Left lung (tissue), 10 donors: Measurements from ENCODE around the gene THRSP. TPM values are rescaled to one million over a fixed set of nuclear protein-coding genes. Genes with fewer than 3 reads are reported as not detected.

Experiments
- ATAC-seq: fragments of 200-7000 bp; cut with Tn5 transposase; one replicate; pipeline ENCODE4 v1.9.1; 2020; ENCODE audit warnings: moderate library complexity
- DNase-seq, 4 donors: peaks; one replicate each; pipeline ENCODE4 v3.0.0-alpha.2; 2013 to 2020
- H3K27ac ChIP-seq, 2 donors: fragments of 200-600 bp; sonication (generic) in 1 of 2; one replicate each; pipeline versions ENCODE4 v1.5.0 to v1.8.0; 2020 to 2021
- H3K27me3 ChIP-seq, 2 donors: fragments of 200-600 bp; sonication (generic) in 1 of 2; one replicate each; pipeline versions ENCODE4 v1.5.0 to v1.8.0; 2020 to 2021
- H3K36me3 ChIP-seq, 2 donors: fragments of 200-600 bp; sonication (generic) in 1 of 2; one replicate each; pipeline versions ENCODE4 v1.5.0 to v1.8.0; 2020 to 2021
- H3K4me1 ChIP-seq, 2 donors: fragments of 200-600 bp; one replicate each; pipeline ENCODE4 v1.8.0; 2021
- H3K4me3 ChIP-seq, 2 donors: fragments of 200-600 bp; sonication (generic) in 1 of 2; one replicate each; pipeline versions ENCODE4 v1.5.0 to v1.8.0; 2020 to 2021; ENCODE audit warnings: mild to moderate bottlenecking in 1 of 2
- H3K9me3 ChIP-seq, 2 donors: fragments of 200-600 bp; sonication (generic) in 1 of 2; one replicate each; pipeline versions ENCODE4 v1.5.0 to v1.8.0; 2020 to 2021
- intact Hi-C, 2 donors: fragments of 100-400 bp; cut with DNase I; formaldehyde crosslinking; loops; one replicate each; pipeline versions ENCODE4 v1.11.2 to v1.14.2; 2022
- polyA plus RNA-seq, 6 donors: library from polyadenylated mRNA; unstranded; fragments of 120-200 nt; gene quantifications; one replicate each; pipeline ENCODE4 v1.2.1, GENCODE V29; 2013; ENCODE audit not compliant: insufficient read length in 6 of 6
- total RNA-seq, 2 donors: library from RNA; stranded (reverse); fragmentation: NEBNext Ultra II Directional; extraction: Animal tissue kit (Norgen Biotek cat#: 25700); gene quantifications; one replicate each; pipeline ENCODE4 v1.2.1, GENCODE V29; 2021
- TF ChIP-seq, protein P1 (sequence below), 2 donors: fragments of 200-600 bp; sonication (generic) in 1 of 2; IDR thresholded peaks; one replicate each; pipeline versions ENCODE4 v1.5.0 to v1.8.0; 2021; ENCODE audit warnings: antibody characterized with exemption in 2 of 2
- donor health status: DM: no; HTN: yes; CAD: no.
- donor health status: DM: no; HTN: no; CAD: no.

Gene THRSP
- total and polyA plus RNA-seq, 8 donors = 0.23 to 0.83 (median 0.44) TPM; not detected in 2

DNA sequence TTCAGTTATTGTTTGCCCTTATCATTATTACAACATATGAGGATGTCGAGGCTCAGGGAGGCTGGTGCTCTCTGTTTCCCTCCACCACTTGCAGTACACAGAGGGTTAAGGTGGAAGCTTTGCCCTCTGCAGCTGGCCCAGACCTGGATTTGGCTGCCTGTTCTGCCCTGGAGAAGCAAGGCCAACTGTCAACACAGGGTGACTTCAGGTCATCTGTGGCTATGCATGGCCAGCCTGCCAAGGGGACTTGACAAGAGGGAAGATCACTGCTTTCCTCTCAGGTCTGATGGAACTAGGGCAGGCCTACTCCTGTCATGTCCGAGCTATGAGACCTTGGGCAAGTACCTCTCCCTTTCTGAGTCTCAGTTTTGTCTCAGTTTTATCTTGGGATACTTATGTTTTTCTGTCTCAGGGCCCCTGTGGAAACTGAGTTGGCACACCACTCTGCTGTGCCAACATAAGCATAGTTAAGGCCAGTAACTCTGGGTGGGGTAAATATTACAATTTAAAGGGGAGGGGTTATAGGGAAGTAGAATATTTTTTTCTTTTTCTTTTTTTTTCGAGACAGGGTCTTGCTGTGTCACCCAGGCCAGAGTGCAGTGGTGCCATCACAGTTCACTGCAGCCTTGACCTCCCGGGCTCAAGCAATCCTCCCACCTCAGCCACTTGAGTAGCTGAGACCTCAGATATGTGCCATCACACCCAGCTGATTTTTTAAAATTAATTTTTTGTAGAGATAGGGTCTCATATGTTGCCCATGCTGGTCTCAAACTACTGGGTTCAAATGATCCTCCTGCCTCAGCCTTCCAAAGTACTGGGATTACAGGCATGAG, 2.4 kb upstream of the THRSP start:
- Histone ChIP-seq H3K9me3 (no peaks in the 10 kb centered on the region), H3K4me3 (no peak overlapping the region), H3K27ac (no peak overlapping the region), H3K27me3 (no peaks in the 10 kb centered on the region), H3K4me1 (peaks cover 0 to 7% of the 10 kb centered on the region in 2 donors), H3K36me3 (no peaks in the 10 kb centered on the region)
- intact Hi-C loops = no loop called here
- DNase-seq = no peak
- TF ChIP-seq, protein P1, sequence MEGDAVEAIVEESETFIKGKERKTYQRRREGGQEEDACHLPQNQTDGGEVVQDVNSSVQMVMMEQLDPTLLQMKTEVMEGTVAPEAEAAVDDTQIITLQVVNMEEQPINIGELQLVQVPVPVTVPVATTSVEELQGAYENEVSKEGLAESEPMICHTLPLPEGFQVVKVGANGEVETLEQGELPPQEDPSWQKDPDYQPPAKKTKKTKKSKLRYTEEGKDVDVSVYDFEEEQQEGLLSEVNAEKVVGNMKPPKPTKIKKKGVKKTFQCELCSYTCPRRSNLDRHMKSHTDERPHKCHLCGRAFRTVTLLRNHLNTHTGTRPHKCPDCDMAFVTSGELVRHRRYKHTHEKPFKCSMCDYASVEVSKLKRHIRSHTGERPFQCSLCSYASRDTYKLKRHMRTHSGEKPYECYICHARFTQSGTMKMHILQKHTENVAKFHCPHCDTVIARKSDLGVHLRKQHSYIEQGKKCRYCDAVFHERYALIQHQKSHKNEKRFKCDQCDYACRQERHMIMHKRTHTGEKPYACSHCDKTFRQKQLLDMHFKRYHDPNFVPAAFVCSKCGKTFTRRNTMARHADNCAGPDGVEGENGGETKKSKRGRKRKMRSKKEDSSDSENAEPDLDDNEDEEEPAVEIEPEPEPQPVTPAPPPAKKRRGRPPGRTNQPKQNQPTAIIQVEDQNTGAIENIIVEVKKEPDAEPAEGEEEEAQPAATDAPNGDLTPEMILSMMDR (IDR thresholded peaks at IDR 0.05) = no peak
- peak; percentile 33 for ATAC-seq

DNA sequence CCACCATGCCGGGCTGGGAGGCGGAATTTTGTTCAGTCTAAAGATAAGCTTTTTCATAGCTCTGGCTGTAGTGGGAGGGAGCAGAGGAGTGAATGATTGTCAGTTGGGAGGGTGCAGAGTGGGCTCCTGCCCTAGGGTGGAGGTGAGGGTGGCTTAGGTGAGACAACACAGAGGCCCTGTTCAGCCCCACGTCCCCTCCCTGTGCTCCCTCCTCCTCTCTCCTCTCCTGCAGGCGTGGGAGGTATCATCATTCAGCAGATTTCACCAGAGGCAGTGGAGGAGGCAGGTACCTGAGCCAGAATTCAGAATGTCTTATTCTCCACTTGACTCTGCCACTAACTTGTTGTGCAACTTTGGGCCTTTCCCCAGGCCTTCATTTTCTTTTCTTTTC, 1.7 kb upstream of the THRSP start:
- DNase-seq = no peak
- TF ChIP-seq, protein P1 (IDR thresholded peaks at IDR 0.05) = no peak
- no peaks in the 10 kb centered on the region for H3K27me3 ChIP-seq
- H3K4me3 ChIP-seq = no peak overlapping the region
- ATAC-seq = peak; percentile 42
- peaks cover 0 to 7% of the 10 kb centered on the region in 2 donors for H3K4me1 ChIP-seq
- intact Hi-C loops = no loop called here
- H3K36me3 ChIP-seq = no peaks in the 10 kb centered on the region
- H3K27ac ChIP-seq = no peak overlapping the region
- no peaks in the 10 kb centered on the region for H3K9me3 ChIP-seq

DNA sequence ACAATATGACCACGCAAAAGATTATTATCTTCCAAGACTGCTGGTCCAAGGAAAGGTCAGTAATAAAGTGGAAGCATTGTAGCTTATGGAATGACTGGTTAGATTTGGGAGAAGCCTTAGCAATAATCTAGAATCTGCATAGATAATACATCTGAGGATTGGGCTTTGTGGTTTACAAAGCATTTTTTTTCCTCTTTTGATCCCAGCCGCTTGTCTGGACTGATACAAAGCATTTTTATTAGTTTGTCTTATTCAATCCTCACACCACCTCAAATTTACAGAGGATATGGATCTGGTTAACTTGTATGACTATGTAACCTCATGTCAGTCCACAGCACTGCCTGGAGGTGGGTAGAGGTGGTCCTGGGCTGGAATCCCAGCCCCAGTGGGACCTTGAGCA, 990 bp upstream of the THRSP start:
- H3K27ac ChIP-seq = no peak overlapping the region
- TF ChIP-seq, protein P1 (IDR thresholded peaks at IDR 0.05) = no peak
- peaks cover 0 to 7% of the 10 kb centered on the region in 2 donors for H3K4me1 ChIP-seq
- ATAC-seq (no peak), DNase-seq (no peak)
- H3K27me3 ChIP-seq = no peaks in the 10 kb centered on the region
- no peak overlapping the region for H3K4me3 ChIP-seq
- H3K9me3 ChIP-seq = no peaks in the 10 kb centered on the region
- intact Hi-C loops = no loop called here
- peaks cover 0 to 6% of the 10 kb centered on the region in 2 donors for H3K36me3 ChIP-seq

DNA sequence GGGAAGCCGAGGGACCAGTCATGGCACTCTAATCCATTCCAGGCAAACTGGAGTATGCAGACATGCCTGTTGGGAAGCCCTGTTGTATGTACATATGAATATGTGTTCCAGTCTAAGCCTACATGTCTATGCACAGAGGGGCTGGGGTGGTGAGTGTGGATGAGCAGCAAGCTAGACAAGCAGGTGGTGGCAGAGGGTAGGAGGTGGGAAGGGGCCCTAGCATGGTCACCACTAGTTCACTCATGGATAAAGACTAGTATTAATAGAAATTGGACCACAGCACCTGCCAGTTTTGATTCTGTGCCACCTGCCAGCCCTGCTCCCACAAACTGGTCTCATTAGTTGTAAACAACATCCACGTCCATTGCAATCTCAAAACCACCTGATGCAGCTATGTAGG, 1.5 kb downstream of the THRSP start:
- Histone ChIP-seq H3K27me3 (no peaks in the 10 kb centered on the region), H3K9me3 (no peaks in the 10 kb centered on the region), H3K4me1 (peaks cover 0 to 7% of the 10 kb centered on the region in 2 donors), H3K36me3 (peaks cover 0 to 31% of the 10 kb centered on the region in 2 donors), H3K4me3 (no peak overlapping the region), H3K27ac (no peak overlapping the region)
- TF ChIP-seq, protein P1 (IDR thresholded peaks at IDR 0.05) = no peak
- DNase-seq (no peak), ATAC-seq (no peak)
- intact Hi-C loops = no loop called here

DNA sequence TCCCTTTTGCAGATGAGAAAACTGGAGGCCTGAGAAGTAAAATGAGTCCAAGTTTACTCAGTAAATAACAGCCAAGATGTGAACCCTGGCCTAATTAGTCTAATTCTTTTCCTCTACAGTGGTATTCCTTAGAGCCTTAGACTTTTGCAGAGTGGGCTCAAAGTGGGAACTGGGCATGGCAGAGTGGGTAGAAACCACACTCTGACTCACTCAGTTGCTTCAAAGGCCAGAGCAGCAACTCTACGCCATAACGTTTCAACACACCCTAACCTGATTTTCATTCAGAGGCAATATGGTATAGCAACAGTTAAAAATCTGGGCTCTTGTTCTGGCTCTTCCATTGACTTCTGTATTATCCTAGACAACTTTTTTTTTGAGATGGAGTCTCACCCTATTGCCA, 2.8 kb downstream of the THRSP start:
- intact Hi-C loops = no loop called here
- TF ChIP-seq, protein P1 (IDR thresholded peaks at IDR 0.05) = no peak
- Histone ChIP-seq H3K4me3 (no peak overlapping the region), H3K9me3 (no peaks in the 10 kb centered on the region), H3K36me3 (peaks cover 0 to 43% of the 10 kb centered on the region in 2 donors), H3K27me3 (no peaks in the 10 kb centered on the region), H3K4me1 (peaks cover 0 to under 1% of the 10 kb centered on the region in 2 donors), H3K27ac (no peak overlapping the region)
- DNase-seq = no peak
- no peak for ATAC-seq
